ENCODE data around the gene TAGAP.

Gene TAGAP

DNA sequence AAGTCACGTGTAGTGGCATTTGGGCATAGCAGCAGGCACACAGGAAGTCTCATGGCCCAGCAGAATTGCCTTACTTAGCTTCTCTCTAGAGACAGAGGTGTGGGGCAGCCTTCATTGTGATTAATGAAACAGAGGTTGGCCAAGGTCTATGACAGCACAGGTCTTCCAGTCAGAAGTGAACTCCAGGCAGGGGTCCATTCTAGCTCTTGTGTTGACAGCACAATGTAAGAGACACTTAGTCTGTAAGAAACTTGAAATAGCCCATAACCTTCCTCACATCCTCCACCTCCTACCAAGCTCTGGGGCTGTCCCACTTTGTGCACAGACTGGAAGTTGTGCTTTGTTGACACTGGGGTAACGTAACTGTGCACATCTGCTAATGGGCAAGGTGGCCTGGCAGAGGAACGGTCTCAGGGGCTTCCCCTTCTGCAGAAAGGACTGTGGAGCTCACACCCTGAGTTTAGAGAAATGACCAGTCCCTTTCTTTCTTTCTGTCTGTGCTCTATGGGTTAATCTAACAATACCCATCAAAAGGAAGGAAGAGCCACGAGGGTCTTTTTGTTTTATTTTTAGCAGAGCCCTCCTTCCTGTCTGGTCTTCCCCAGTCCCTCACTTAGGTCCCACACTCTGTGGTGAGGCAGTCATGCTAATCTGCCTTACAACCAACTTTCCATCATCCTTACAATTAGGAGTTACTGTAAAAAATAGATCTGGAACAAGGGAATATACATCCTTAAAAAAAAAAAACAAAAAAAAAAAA, 35.6 kb upstream of the TAGAP start:
- Histone ChIP-seq H2BK120ac (ENCODE audit: low read depth, low read length) (no peak overlapping the region), H3K4me3 (ENCODE audit: low read length in 2 of 2) (no peak overlapping the region), H3K14ac (ENCODE audit: low read length) (no peak overlapping the region), H4K91ac (ENCODE audit: low read depth, low read length, poor library complexity) (no peak overlapping the region), H3K23ac (ENCODE audit: low read depth, low read length, poor library complexity) (no peak overlapping the region), H3K79me1 (ENCODE audit: low read depth, low read length) (no peaks in the 10 kb centered on the region), H3K27me3 (ENCODE audit: control insufficient read depth in 3 of 3, insufficient read depth in 3 of 3, low read depth in 1 of 3, low read length in 3 of 3) (peaks cover 0 to 18% (median 0%) of the 10 kb centered on the region in 3 experiments), H3K36me3 (replicated peaks in 1 of 2; ENCODE audit: control insufficient read depth in 2 of 2, insufficient read depth in 2 of 2, low read length in 2 of 2) (no peaks in the 10 kb centered on the region), H3K27ac (replicated peaks; ENCODE audit: low read length) (no peak overlapping the region), H2AK5ac (ENCODE audit: low read depth, low read length) (no peak overlapping the region), H2BK15ac (ENCODE audit: low read length) (no peak overlapping the region), H3K4me2 (ENCODE audit: insufficient read depth, low read length, poor library complexity, severe bottlenecking) (no peak overlapping the region), H3K9me3 (replicated peaks in 1 of 2; ENCODE audit: control insufficient read depth in 2 of 2, insufficient read depth in 1 of 2, low read depth in 1 of 2, low read length in 2 of 2) (no peaks in the 10 kb centered on the region), H4K8ac (ENCODE audit: low read depth, low read length) (no peak overlapping the region), H2BK12ac (ENCODE audit: low read length) (no peak overlapping the region), H3K9ac (ENCODE audit: low read depth, low read length, poor library complexity) (no peak overlapping the region), H3K4me1 (ENCODE audit: control insufficient read depth in 2 of 2, insufficient read depth in 1 of 2, low read depth in 1 of 2, low read length in 2 of 2) (peaks cover 0 to 8% of the 10 kb centered on the region in 2 donors), H3K18ac (ENCODE audit: low read length) (no peak overlapping the region), H2BK5ac (ENCODE audit: low read length) (no peak overlapping the region), H2AFZ (ENCODE audit: low read length) (no peak overlapping the region), H3K4ac (ENCODE audit: low read length) (no peak overlapping the region)
- WGBS, 2 donors (ENCODE audit: extremely low coverage in 2 of 2, insufficient read length in 2 of 2, insufficient replicate concordance in 1 of 2): no CpG with 5 or more reads among the region's 4 CpGs
- no peak for DNase-seq (ENCODE audit: low spot score)

DNA sequence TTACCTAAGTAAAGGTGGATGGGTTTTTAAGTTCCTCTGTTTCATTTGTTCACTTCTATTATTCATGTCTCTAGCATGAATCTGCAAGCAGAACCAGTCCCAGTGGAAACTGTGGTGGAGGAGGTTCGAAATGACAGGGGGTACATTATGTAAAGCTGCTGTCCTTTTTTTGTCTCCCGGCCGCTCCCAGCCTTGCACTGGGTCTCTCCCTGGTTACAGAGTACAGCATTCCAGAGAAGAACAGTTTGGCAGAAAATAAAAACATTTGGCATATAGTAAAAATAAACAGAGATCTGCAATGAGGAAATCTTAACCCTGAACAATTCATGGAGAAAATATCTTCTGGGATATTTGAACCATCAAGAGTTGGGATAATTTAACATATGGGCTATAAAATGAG, 34.6 kb upstream of the TAGAP start:
- H3K14ac ChIP-seq (ENCODE audit: low read length): no peak overlapping the region
- no peaks in the 10 kb centered on the region for H3K79me1 ChIP-seq (ENCODE audit: low read depth, low read length)
- H4K91ac ChIP-seq (ENCODE audit: low read depth, low read length, poor library complexity): no peak overlapping the region
- H3K4me1 ChIP-seq (ENCODE audit: control insufficient read depth in 2 of 2, insufficient read depth in 1 of 2, low read depth in 1 of 2, low read length in 2 of 2): peaks cover 0 to 8% of the 10 kb centered on the region in 2 donors
- H2AK5ac ChIP-seq (ENCODE audit: low read depth, low read length): no peak overlapping the region
- no peak overlapping the region for H3K4me2 ChIP-seq (ENCODE audit: insufficient read depth, low read length, poor library complexity, severe bottlenecking)
- no peak overlapping the region for H2BK12ac ChIP-seq (ENCODE audit: low read length)
- no peak overlapping the region for H3K18ac ChIP-seq (ENCODE audit: low read length)
- no peak overlapping the region for H2BK15ac ChIP-seq (ENCODE audit: low read length)
- H3K9me3 ChIP-seq (replicated peaks in 1 of 2; ENCODE audit: control insufficient read depth in 2 of 2, insufficient read depth in 1 of 2, low read depth in 1 of 2, low read length in 2 of 2): no peaks in the 10 kb centered on the region
- no peak overlapping the region for H2BK120ac ChIP-seq (ENCODE audit: low read depth, low read length)
- H3K9ac ChIP-seq (ENCODE audit: low read depth, low read length, poor library complexity): no peak overlapping the region
- no peaks in the 10 kb centered on the region for H3K36me3 ChIP-seq (replicated peaks in 1 of 2; ENCODE audit: control insufficient read depth in 2 of 2, insufficient read depth in 2 of 2, low read length in 2 of 2)
- H3K4me3 ChIP-seq (ENCODE audit: low read length in 2 of 2): no peak overlapping the region
- no peak overlapping the region for H3K23ac ChIP-seq (ENCODE audit: low read depth, low read length, poor library complexity)
- H3K27me3 ChIP-seq (ENCODE audit: control insufficient read depth in 3 of 3, insufficient read depth in 3 of 3, low read depth in 1 of 3, low read length in 3 of 3): peaks cover 0 to 18% (median 0%) of the 10 kb centered on the region in 3 experiments
- H3K4ac ChIP-seq (ENCODE audit: low read length): no peak overlapping the region
- H4K8ac ChIP-seq (ENCODE audit: low read depth, low read length): no peak overlapping the region
- no peak overlapping the region for H3K27ac ChIP-seq (replicated peaks; ENCODE audit: low read length)
- no peak overlapping the region for H2BK5ac ChIP-seq (ENCODE audit: low read length)
- no peak for DNase-seq (ENCODE audit: low spot score)
- WGBS, 2 donors (ENCODE audit: extremely low coverage in 2 of 2, insufficient read length in 2 of 2, insufficient replicate concordance in 1 of 2): no CpG with 5 or more reads among the region's 3 CpGs
- H2AFZ ChIP-seq (ENCODE audit: low read length): no peak overlapping the region

DNA sequence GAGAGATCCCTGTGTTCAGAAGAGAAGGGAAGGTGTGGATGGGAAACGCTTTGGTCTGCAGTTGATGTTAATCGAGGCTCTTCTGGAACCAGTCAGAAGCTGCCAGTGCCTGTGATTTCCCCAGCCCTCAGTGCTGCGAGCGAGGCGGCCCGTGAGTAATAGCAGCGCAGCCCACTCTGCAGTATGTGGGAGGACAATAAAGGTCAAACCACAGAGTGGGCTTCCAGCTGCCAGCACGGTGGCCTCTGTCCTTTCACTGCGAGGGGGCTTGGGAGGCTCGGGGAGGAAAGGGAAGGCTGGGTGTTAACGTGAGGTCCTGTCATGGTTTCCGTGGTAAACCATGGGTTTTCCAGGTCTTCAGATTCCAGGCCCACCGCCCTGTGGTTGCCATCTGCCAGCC, 32.3 kb upstream of the TAGAP start:
- Histone ChIP-seq H3K9me3 (replicated peaks in 1 of 2; ENCODE audit: control insufficient read depth in 2 of 2, insufficient read depth in 1 of 2, low read depth in 1 of 2, low read length in 2 of 2) (no peaks in the 10 kb centered on the region), H3K4me3 (ENCODE audit: low read length in 2 of 2) (no peak overlapping the region), H3K14ac (ENCODE audit: low read length) (peak overlapping the region; percentile 12), H3K4me2 (ENCODE audit: insufficient read depth, low read length, poor library complexity, severe bottlenecking) (no peak overlapping the region), H3K36me3 (replicated peaks in 1 of 2; ENCODE audit: control insufficient read depth in 2 of 2, insufficient read depth in 2 of 2, low read length in 2 of 2) (no peaks in the 10 kb centered on the region), H3K9ac (ENCODE audit: low read depth, low read length, poor library complexity) (no peak overlapping the region), H2AK5ac (ENCODE audit: low read depth, low read length) (no peak overlapping the region), H2BK15ac (ENCODE audit: low read length) (no peak overlapping the region), H2BK5ac (ENCODE audit: low read length) (no peak overlapping the region), H3K23ac (ENCODE audit: low read depth, low read length, poor library complexity) (no peak overlapping the region), H2BK12ac (ENCODE audit: low read length) (no peak overlapping the region), H4K91ac (ENCODE audit: low read depth, low read length, poor library complexity) (no peak overlapping the region), H3K27me3 (ENCODE audit: control insufficient read depth in 3 of 3, insufficient read depth in 3 of 3, low read depth in 1 of 3, low read length in 3 of 3) (peaks cover 0 to 18% (median 0%) of the 10 kb centered on the region in 3 experiments), H3K4me1 (ENCODE audit: control insufficient read depth in 2 of 2, insufficient read depth in 1 of 2, low read depth in 1 of 2, low read length in 2 of 2) (peaks cover 0 to 8% of the 10 kb centered on the region in 2 donors), H3K79me1 (ENCODE audit: low read depth, low read length) (no peaks in the 10 kb centered on the region), H4K8ac (ENCODE audit: low read depth, low read length) (no peak overlapping the region), H3K18ac (ENCODE audit: low read length) (no peak overlapping the region), H2AFZ (ENCODE audit: low read length) (peak overlapping the region; percentile 82), H3K27ac (replicated peaks; ENCODE audit: low read length) (no peak overlapping the region), H2BK120ac (ENCODE audit: low read depth, low read length) (no peak overlapping the region), H3K4ac (ENCODE audit: low read length) (no peak overlapping the region)
- no peak for DNase-seq (ENCODE audit: low spot score)
- WGBS, 2 donors (ENCODE audit: extremely low coverage in 2 of 2, insufficient read length in 2 of 2, insufficient replicate concordance in 1 of 2): no CpG with 5 or more reads among the region's 13 CpGs

DNA sequence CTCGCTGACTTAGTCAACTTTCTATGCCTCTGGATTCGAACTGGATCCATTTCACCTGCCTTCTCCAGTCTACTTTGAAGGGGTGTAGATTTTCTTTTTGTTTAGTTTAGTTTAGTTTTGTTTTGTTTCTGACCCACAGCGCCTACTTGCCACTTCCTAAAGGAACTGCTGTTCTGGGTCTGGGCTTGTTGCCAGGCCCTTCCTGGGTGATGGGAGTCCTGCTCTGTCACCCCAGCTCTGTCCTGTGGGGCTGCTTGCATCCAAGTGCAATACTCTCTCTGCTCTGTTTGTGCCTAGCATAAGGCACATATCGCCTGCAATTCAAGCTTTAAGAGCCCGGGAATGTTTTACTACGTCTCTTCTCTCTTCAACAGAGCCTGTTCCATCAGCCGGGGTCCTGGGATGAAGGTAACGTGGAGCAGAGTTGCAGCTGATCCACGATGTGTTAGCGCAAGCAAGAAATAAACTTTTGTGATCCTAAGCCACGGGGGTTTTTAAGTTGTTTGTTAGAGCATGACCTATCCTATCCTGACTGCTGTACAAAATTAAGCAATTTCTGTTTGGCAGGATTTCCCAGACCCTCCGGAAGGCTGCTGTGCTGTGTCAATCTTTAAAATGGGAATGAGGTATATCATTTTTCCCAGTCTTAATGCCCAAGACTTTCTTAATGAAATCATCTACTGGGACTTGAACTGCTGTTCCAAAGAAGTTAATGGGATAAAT, 30.9 kb upstream of the TAGAP start:
- no CpG with 5 or more reads among the region's 12 CpGs for WGBS, 2 donors (ENCODE audit: extremely low coverage in 2 of 2, insufficient read length in 2 of 2, insufficient replicate concordance in 1 of 2)
- peaks cover 0 to 8% of the 10 kb centered on the region in 2 donors for H3K4me1 ChIP-seq (ENCODE audit: control insufficient read depth in 2 of 2, insufficient read depth in 1 of 2, low read depth in 1 of 2, low read length in 2 of 2)
- no peak for DNase-seq (ENCODE audit: low spot score)
- peaks cover 0 to 18% (median 0%) of the 10 kb centered on the region in 3 experiments for H3K27me3 ChIP-seq (ENCODE audit: control insufficient read depth in 3 of 3, insufficient read depth in 3 of 3, low read depth in 1 of 3, low read length in 3 of 3)
- no peak overlapping the region for H3K18ac ChIP-seq (ENCODE audit: low read length)
- H3K4me3 ChIP-seq (ENCODE audit: low read length in 2 of 2): no peak overlapping the region
- H2AFZ ChIP-seq (ENCODE audit: low read length): no peak overlapping the region
- no peak overlapping the region for H3K23ac ChIP-seq (ENCODE audit: low read depth, low read length, poor library complexity)
- no peak overlapping the region for H2AK5ac ChIP-seq (ENCODE audit: low read depth, low read length)
- H3K4ac ChIP-seq (ENCODE audit: low read length): no peak overlapping the region
- H2BK120ac ChIP-seq (ENCODE audit: low read depth, low read length): no peak overlapping the region
- no peak overlapping the region for H4K91ac ChIP-seq (ENCODE audit: low read depth, low read length, poor library complexity)
- no peak overlapping the region for H3K27ac ChIP-seq (replicated peaks; ENCODE audit: low read length)
- H3K4me2 ChIP-seq (ENCODE audit: insufficient read depth, low read length, poor library complexity, severe bottlenecking): no peak overlapping the region
- no peaks in the 10 kb centered on the region for H3K9me3 ChIP-seq (replicated peaks in 1 of 2; ENCODE audit: control insufficient read depth in 2 of 2, insufficient read depth in 1 of 2, low read depth in 1 of 2, low read length in 2 of 2)
- no peak overlapping the region for H2BK5ac ChIP-seq (ENCODE audit: low read length)
- H2BK15ac ChIP-seq (ENCODE audit: low read length): no peak overlapping the region
- no peak overlapping the region for H3K14ac ChIP-seq (ENCODE audit: low read length)
- H3K9ac ChIP-seq (ENCODE audit: low read depth, low read length, poor library complexity): no peak overlapping the region
- H2BK12ac ChIP-seq (ENCODE audit: low read length): no peak overlapping the region
- H3K36me3 ChIP-seq (replicated peaks in 1 of 2; ENCODE audit: control insufficient read depth in 2 of 2, insufficient read depth in 2 of 2, low read length in 2 of 2): no peaks in the 10 kb centered on the region
- no peak overlapping the region for H4K8ac ChIP-seq (ENCODE audit: low read depth, low read length)
- no peaks in the 10 kb centered on the region for H3K79me1 ChIP-seq (ENCODE audit: low read depth, low read length)

All from neuronal stem cell (in vitro differentiated cells).